Stimulated activated CD8-positive, alpha-beta memory T cell treated with anti-CD3 and anti-CD28 coated beads, Interleukin-7, amount 100 ng/mL, for 1 hour (primary cell): Measurements from ENCODE around the gene UPK1A.
"Not testable (repeated sequence)": the region's sequence is repeated elsewhere in the genome, so short reads cannot be mapped to it uniquely, and the experiment has no call there.

ENCODE experiments used
- DNase-seq, 2 donors: peaks; one replicate each; pipeline ENCODE4 v3.0.0-alpha.2; 2020; ENCODE audit warnings: low read depth in 2 of 2

Gene UPK1A

DNA sequence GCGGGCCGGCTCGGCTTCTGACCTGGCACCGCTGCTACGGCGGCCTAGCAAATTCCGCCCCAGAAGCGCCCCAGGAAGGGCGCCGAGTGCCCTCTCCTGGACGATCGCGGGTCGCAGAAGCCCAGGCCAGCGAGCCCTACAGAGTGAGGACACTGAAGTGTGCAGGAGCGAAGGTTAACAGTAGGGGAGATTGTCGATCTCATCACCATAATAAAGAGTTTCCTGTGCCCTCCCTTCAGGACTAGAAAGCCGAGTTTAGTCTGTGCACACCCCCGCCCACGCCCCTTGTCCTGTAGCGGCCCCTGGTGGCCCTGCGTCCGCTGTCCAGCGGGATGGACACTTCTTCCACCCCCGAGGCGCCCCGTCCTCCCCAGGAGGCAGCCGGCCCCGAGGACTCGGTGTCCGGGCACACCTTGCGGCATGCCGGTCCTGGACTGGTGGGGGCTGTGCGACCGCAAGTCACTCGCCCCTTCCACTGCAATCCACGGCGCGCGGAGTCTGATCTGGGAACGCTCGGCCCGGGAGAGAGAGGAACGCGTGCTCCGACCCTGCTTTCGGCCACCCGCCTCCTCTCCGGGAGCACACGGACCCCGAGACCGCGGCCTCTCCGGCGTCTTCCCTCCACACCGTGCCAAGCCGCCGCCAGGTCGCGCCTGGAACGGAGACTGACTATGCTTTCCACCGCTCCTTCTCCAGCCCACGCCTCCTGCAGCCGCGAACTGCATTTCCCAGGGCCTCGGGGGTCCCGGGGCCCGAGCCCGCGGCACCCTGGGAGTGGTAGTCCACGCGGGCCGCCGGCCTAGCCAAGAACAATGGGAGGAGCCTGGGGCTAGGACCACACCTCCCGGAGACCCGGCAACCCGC lies 50.7 kb downstream of the UPK1A start:
- DNase-seq = peak; percentile 86 to 91

- DNase-seq = no peak
Observed at GRCh38 chr19:35717665-35718344, 51.5 kb downstream of the UPK1A start, which contains the start of gene KMT2B. Gene KMT2B (plus strand): TSS chr19:35718003. CDS start chr19:35718019, 16 bp downstream.

- no peak for DNase-seq
Observed at GRCh38 chr19:35718345-35719041, 52.2 kb downstream of the UPK1A start.

- no peak for DNase-seq
Observed at GRCh38 chr19:35719402-35720162, 53.3 kb downstream of the UPK1A start.

GRCh38 chr19:35720163-35720524 lies 53.8 kb downstream of the UPK1A start:
- no peak for DNase-seq

DNA sequence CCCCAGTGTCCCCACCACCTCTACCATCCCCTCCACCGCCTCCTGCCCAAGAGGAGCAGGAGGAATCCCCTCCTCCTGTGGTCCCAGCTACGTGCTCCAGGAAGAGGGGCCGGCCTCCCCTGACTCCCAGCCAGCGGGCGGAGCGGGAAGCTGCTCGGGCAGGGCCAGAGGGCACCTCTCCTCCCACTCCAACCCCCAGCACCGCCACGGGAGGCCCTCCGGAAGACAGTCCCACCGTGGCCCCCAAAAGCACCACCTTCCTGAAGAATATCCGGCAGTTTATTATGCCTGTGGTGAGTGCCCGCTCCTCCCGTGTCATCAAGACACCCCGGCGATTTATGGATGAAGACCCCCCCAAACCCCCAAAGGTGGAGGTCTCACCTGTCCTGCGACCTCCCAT lies 54.3 kb downstream of the UPK1A start:
- DNase-seq = no peak

GRCh38 chr19:35721374-35721773 lies 55.1 kb downstream of the UPK1A start:
- no peak for DNase-seq

DNA sequence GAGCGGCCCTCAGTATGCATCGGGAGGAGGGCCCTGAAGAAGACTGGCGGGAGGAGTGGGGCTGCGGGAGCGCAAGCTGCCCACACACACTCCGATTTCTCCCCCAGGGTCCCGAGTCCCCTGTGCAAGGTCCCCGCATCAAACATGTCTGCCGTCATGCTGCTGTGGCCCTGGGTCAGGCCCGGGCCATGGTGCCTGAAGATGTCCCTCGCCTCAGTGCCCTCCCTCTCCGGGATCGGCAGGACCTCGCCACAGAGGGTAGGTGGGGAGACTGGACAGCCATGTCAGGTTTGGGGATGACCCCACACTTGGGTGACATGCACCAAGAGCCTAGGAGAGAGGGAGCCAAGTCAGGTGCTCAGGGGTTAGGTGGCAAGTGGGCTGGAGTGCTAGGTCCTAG lies 56.1 kb downstream of the UPK1A start:
- no peak for DNase-seq

- no peak for DNase-seq
Observed at GRCh38 chr19:35722897-35723296, 56.6 kb downstream of the UPK1A start.

DNA sequence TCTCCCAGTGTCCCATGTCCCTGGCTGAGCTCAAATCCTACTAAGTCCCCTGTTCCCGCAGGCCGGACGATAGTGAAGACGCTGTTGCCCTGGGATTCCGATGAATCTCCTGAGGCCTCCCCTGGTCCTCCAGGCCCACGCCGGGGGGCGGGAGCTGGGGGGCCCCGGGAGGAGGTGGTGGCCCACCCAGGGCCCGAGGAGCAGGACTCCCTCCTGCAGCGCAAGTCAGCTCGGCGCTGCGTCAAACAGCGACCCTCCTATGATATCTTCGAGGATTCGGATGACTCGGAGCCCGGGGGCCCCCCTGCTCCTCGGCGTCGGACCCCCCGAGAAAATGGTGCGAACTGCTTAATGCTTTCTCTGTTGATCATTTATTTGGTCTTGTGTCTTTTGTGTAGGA lies 57.4 kb downstream of the UPK1A start:
- no peak for DNase-seq

DNA sequence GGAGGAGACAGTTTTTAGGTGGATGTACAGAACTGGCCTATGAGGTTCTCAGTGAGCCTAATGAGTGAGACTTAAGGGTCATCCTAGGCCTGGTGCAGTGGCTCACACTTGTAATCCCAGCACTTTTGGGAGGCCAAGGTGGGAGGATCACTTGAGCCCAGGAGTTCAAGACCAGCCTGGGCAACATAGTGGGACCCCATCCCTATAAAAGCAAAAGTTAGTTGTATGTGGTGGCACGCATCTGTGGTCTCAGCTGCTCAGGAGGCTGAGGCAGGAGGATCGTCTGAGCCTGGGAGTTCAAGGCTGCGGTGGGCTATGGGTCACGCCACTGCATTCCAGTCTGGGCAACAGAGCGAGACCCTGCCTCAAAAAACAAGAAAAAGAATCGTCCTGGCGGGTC lies 57.8 kb downstream of the UPK1A start:
- not testable (repeated sequence) for DNase-seq

GRCh38 chr19:35724560-35724959 lies 58.2 kb downstream of the UPK1A start:
- no peak for DNase-seq

GRCh38 chr19:35725216-35725861 lies 59.0 kb downstream of the UPK1A start:
- no peak for DNase-seq

- no peak for DNase-seq
Observed at GRCh38 chr19:35727053-35727955, 61.0 kb downstream of the UPK1A start.
